Bone marrow (tissue), 2 donors: ENCODE measurements around the gene ZMIZ2.
A peak's percentile ranks its signal among the peaks of the same experiment; 100 is the strongest.
"Not testable (repeated sequence)": the region's sequence is repeated elsewhere in the genome, so short reads cannot be mapped to it uniquely, and the experiment has no call there.

ENCODE experiments used
- DNase-seq, 2 donors: peaks; one replicate each; lab custom pipeline; 2025; lab: John Stamatoyannopoulos, UW

ZMIZ2 gene, protein sequence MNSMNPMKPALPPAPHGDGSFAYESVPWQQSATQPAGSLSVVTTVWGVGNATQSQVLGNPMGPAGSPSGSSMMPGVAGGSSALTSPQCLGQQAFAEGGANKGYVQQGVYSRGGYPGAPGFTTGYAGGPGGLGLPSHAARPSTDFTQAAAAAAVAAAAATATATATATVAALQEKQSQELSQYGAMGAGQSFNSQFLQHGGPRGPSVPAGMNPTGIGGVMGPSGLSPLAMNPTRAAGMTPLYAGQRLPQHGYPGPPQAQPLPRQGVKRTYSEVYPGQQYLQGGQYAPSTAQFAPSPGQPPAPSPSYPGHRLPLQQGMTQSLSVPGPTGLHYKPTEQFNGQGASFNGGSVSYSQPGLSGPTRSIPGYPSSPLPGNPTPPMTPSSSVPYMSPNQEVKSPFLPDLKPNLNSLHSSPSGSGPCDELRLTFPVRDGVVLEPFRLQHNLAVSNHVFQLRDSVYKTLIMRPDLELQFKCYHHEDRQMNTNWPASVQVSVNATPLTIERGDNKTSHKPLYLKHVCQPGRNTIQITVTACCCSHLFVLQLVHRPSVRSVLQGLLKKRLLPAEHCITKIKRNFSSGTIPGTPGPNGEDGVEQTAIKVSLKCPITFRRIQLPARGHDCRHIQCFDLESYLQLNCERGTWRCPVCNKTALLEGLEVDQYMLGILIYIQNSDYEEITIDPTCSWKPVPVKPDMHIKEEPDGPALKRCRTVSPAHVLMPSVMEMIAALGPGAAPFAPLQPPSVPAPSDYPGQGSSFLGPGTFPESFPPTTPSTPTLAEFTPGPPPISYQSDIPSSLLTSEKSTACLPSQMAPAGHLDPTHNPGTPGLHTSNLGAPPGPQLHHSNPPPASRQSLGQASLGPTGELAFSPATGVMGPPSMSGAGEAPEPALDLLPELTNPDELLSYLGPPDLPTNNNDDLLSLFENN

GRCh38 chr7:44748045-44748947, at the start of gene ZMIZ2:
ZMIZ2 (plus strand) TSS chr7:44748847; CDS start chr7:44756250, 7,403 bp downstream.
- peak; percentile 64 to 94 for DNase-seq

DNA sequence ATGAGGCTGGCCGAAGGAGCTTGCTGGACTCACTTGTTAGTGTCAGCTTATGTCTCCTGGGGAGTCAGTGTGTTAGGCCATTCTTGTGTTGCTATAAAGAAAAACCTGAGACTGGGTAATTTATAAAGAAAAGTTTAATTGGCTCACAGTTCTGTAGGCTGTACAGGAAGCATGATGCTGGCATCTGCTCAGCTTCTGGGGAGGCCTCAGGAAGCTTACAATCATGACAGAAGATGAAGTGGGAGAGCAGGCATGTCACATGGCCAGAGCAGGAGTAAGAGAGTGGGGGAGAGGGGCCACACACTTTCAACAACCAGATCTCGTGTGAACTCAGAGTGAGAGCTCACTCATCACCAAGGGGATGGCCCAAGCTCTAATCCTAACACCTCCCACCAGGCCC, 49.0 kb upstream of the ZMIZ2 start:
- DNase-seq = not testable (repeated sequence)

GRCh38 chr7:44700322-44700721, 48.3 kb upstream of the ZMIZ2 start:
- DNase-seq = no peak

- DNase-seq = not testable (repeated sequence)
Observed at GRCh38 chr7:44703391-44703790, 45.3 kb upstream of the ZMIZ2 start.

GRCh38 chr7:44703921-44704320, 44.7 kb upstream of the ZMIZ2 start:
- no peak for DNase-seq

- DNase-seq = no peak
Observed at GRCh38 chr7:44705434-44705833, 43.2 kb upstream of the ZMIZ2 start.

DNA sequence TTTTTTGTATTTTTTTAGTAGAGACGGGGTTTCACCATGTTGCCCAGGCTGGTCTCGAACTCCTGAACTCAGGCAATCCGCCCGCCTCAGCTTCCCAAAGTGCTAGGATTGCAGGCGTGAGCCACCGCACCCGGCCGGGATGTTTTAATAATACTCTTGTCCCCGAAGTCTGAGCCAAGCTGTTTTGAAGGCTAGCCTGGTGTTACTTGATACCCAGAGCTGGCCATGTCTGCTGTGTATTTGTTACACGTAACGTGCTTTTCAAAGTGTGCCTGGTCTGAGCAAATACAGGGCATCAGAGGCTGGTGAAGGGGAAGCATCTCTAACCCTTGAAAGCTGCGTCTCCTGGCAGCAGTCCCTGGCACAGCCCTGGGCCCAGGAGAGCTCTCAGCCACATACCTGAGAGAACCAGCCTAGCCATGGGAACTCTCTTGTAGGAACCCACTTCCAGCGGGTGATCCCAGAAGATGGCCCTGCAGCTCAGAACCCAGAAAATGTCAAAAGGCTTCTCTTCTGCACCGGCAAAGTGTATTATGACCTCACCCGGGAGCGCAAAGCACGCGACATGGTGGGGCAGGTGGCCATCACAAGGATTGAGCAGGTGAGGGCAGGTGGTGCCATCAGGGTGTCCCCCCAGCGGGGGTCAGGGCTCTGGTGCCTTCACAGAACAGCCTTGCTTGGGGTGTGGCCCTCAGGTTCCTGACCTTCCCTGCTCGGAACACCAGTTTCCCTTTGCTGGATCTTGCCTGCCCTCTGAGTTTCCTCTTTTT, 41.7 kb upstream of the ZMIZ2 start:
- no peak for DNase-seq

- no peak for DNase-seq
Observed at GRCh38 chr7:44707558-44708230, 41.0 kb upstream of the ZMIZ2 start.

- DNase-seq = no peak
Observed at GRCh38 chr7:44709011-44709915, 39.4 kb upstream of the ZMIZ2 start.

DNA sequence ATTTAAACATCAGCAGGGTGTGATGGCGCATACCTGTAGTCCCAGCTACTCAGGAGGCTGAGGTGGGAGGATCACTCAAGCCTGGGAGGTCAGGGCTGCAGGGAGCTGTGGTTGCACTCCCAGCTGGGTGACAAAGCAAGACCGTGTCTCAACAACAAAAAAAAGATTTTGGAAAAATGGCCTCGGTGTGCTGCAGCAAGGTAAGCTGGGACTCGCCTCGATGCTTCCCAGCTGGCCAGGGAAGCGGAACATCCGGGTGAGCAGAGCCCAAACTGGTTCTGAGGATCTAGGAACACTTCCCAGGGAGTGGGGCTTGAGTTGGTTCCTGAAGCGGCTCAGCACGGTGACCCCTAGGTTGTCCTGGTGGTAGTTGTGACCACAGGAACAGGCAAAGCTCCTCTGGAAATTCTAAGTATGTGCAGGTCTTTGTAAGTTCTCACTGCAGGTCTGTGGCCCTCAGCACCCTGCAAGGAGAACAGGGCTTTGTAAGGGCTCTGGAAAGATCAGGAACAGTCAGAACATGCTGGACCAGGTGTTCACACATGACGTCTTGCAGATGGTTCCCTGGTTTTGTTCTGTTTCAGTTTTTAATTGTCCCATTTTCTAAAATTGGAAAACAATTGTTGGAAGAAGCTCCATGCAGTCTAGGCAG, 38.6 kb upstream of the ZMIZ2 start:
- DNase-seq = no peak

GRCh38 chr7:44711528-44711927, 37.1 kb upstream of the ZMIZ2 start:
- no peak for DNase-seq

DNA sequence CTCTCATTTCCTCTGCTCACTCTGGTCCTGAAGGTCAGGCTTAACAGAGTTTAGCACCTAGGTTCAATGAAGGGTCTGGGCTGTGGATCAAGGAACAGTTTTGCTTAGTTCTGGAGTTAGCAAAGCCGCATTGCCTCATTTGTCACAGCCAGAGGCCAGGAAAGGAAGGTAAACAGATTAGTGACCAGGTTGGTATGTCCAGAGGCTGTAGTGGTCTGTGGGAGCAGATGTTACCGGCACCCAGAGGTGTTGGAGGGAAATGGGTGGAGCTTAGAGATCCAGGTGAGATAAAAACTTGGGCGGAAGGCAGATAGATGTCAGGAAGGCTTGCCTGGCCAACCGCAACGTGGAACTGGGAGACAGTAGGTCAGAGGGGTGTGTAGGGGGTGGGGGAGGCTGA, 36.6 kb upstream of the ZMIZ2 start:
- no peak for DNase-seq

GRCh38 chr7:44713141-44713540, 35.5 kb upstream of the ZMIZ2 start:
- no peak for DNase-seq

- no peak for DNase-seq
Observed at GRCh38 chr7:44713680-44714335, 34.8 kb upstream of the ZMIZ2 start.

- no peak for DNase-seq
Observed at GRCh38 chr7:44716205-44716604, 32.4 kb upstream of the ZMIZ2 start.

DNA sequence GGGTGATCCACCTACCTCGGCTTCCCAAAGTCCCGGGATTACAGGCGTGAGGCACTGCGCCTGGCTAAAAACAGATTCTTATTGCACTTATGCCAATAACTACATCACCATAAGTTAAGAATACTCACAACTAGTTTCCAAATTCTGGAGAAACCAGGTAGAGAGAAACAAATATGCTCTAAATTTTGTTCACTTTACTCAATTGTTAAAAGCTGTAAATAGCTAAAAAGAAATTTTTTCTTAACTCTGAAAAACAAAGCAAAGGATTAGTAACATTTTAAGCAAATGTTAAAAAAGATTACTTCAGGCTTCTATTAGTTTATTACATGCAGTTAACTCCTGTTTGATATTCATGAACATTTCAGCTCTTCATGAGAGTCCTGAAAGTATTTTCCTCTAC, 28.3 kb upstream of the ZMIZ2 start:
- no peak for DNase-seq

- DNase-seq = no peak
Observed at GRCh38 chr7:44724276-44724675, 24.4 kb upstream of the ZMIZ2 start.

- DNase-seq = not testable (repeated sequence)
Observed at GRCh38 chr7:44726250-44726649, 22.4 kb upstream of the ZMIZ2 start.
